Kidney epithelial cell (primary cell): Measurements from ENCODE around the gene TMEM161B. TPM values are rescaled to one million over a fixed set of nuclear protein-coding genes. Genes with fewer than 3 reads are reported as not detected.

Experiments used
- DNase-seq: peaks from one replicate; pipeline ENCODE4 v3.0.0-alpha.2; 2010; ENCODE audit warnings: low read depth
- H3K27me3 ChIP-seq: 2 replicates; pipeline ENCODE4 v1.6.0; 2011; ENCODE audit warnings: low read length; ENCODE audit not compliant: control insufficient read depth, insufficient read depth
- H3K36me3 ChIP-seq: 2 replicates; pipeline ENCODE4 v1.5.1; 2011; ENCODE audit warnings: low read length; ENCODE audit not compliant: control insufficient read depth, insufficient read depth
- H3K4me3 ChIP-seq: 2 replicates; pipeline ENCODE4 v1.5.1; 2011; ENCODE audit warnings: low read depth, mild to moderate bottlenecking, control low read depth, low read length
- CTCF ChIP-seq: IDR thresholded peaks from 2 replicates; pipeline ENCODE4 v1.5.1; 2011; ENCODE audit warnings: mild to moderate bottlenecking, moderate library complexity, low read length, control low read depth, inconsistent platforms; ENCODE audit not compliant: insufficient read depth, poor library complexity, severe bottlenecking
- total RNA-seq: library from RNA; depleted of rRNA; stranded (reverse); fragments of >200 nt; gene quantifications from 2 replicates; pipeline ENCODE4 v1.2.3, GENCODE V29; 2015

The TMEM161B gene
- total RNA-seq, 1 donor from 2014 or later: 10.4 TPM

- no peaks in the 10 kb centered on the region for H3K27me3 ChIP-seq
- TF ChIP-seq CTCF: no peak
- DNase-seq: no peak
- no peaks in the 10 kb centered on the region for H3K36me3 ChIP-seq
- no peak overlapping the region for H3K4me3 ChIP-seq
Measured at GRCh38 chr5:88287846-88288527, 19.3 kb upstream of the TMEM161B start.

- Histone ChIP-seq H3K27me3 (no peaks in the 10 kb centered on the region), H3K36me3 (no peaks in the 10 kb centered on the region), H3K4me3 (no peak overlapping the region)
- no peak for TF ChIP-seq CTCF
- DNase-seq: no peak
Measured at GRCh38 chr5:88287302-88287701, 18.7 kb upstream of the TMEM161B start.

DNA sequence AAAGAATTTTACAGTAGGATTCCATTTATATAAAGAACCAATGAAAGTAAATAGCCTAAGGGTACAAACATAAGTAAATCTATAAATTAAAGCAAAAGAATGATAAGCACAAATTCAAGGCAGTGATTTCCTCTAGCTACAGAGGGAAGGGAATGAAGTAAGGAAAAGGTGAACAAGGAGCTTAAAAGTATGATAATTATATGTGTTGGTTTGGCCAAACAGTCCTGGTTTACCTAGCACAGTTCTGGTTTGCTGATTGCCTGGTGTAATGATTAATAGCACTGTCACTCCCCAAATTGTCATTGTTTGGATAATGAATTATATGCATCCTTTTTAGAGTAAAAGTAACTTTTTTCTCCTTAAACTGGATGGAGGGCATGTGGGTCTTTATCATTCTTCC lies 15.0 kb upstream of the TMEM161B start:
- no peak for TF ChIP-seq CTCF
- no peaks in the 10 kb centered on the region for H3K36me3 ChIP-seq
- no peak for DNase-seq

GRCh38 chr5:88281322-88281721 lies 12.7 kb upstream of the TMEM161B start:
- TF ChIP-seq CTCF: no peak
- H3K27me3 ChIP-seq: no peaks in the 10 kb centered on the region
- DNase-seq: no peak
- H3K4me3 ChIP-seq: no peak overlapping the region
- H3K36me3 ChIP-seq: no peaks in the 10 kb centered on the region

More for the DNA sequence above, 15.0 kb upstream of the TMEM161B start:
- Histone ChIP-seq H3K4me3 (no peak overlapping the region), H3K27me3 (no peaks in the 10 kb centered on the region)

DNA sequence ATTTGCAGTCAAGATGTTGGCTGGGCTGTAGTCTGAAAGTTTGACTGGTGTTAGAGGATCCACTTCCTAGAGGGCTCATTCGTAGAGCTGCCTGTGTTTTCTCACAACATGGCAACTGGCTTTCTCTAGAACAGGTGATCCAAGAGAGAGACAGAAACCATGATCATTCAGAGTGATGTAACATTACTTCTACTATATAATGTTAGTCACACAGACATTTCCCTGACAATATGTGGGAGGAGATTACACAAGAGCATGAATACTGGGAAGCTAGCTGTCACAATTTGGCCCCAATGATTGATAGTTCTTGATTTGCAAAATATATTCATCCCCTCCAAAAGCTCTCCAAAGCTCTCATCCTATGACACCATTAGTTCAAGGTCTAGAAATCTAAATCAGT lies 10.9 kb upstream of the TMEM161B start:
- Histone ChIP-seq H3K4me3 (no peak overlapping the region), H3K36me3 (no peaks in the 10 kb centered on the region), H3K27me3 (no peaks in the 10 kb centered on the region)
- no peak for DNase-seq
- no peak for TF ChIP-seq CTCF

DNA sequence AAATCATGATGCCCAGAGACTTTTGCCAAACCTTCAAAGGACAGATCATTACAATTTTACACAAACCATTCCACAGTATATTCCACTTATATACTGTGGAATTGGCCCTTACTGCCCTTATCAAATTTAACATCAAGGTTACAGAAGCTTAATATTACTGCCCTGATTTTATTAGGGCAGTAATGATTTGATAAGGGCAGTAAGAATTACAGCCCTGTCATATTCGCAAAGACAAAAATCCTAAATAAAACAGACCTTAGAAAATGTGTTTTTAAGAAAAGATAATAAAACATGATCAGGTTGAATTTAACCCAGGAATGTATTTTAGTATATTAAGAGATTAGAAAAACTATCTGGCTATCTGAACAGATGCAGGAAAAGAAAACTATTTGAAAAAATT lies 7.7 kb upstream of the TMEM161B start:
- Histone ChIP-seq H3K4me3 (no peak overlapping the region), H3K27me3 (no peaks in the 10 kb centered on the region), H3K36me3 (no peaks in the 10 kb centered on the region)
- TF ChIP-seq CTCF: no peak
- no peak for DNase-seq
